Ovary (tissue), 9 donors: Measurements from ENCODE around the gene FOXN1. TPM values are rescaled to one million over a fixed set of nuclear protein-coding genes. Genes with fewer than 3 reads are reported as not detected.

Experiments
- DNase-seq, 5 donors: peaks; one replicate each; pipeline ENCODE4 v3.0.0-alpha.2; 2019 to 2020
- H3K27ac ChIP-seq, 2 donors: fragments of 200-600 bp; one replicate each; pipeline versions ENCODE4 v1.5.1 to v1.8.0; 2019 to 2022
- H3K27me3 ChIP-seq: fragments of 200-600 bp; one replicate; pipeline ENCODE4 v1.8.0; 2022
- H3K36me3 ChIP-seq: fragments of 200-600 bp; sonication (generic); one replicate; pipeline ENCODE4 v1.5.1; 2019
- H3K4me1 ChIP-seq: one replicate; pipeline ENCODE4 v1.8.1; 2013; ENCODE audit warnings: mild to moderate bottlenecking, moderate library complexity; ENCODE audit not compliant: insufficient read depth
- H3K4me3 ChIP-seq: fragments of 200-600 bp; sonication (generic); one replicate; pipeline ENCODE4 v1.5.1; 2017
- H3K9me3 ChIP-seq, 2 donors: fragments of 200-600 bp in 1 of 2; sonication (generic) in 1 of 2; one replicate each; pipeline versions ENCODE4 v1.5.1 to v1.8.1; 2013 to 2019; ENCODE audit warnings: mild to moderate bottlenecking in 1 of 2, moderate library complexity in 1 of 2
- CTCF ChIP-seq, 3 donors: fragments of 450-650 bp in 2 of 3; fragments of 200-600 bp in 1 of 3; IDR thresholded peaks; one replicate each; pipeline versions ENCODE4 v1.5.1 to v1.8.0; 2016 to 2022; ENCODE audit warnings: antibody characterized with exemption in 3 of 3, mild to moderate bottlenecking in 1 of 3
- EP300 ChIP-seq: sonication (generic); formaldehyde crosslinking; IDR thresholded peaks from one replicate; pipeline ENCODE4 v1.6.1; 2017; ENCODE audit warnings: antibody characterized with exemption
- POLR2A ChIP-seq: fragments of 450-650 bp; IDR thresholded peaks from one replicate; pipeline ENCODE4 v1.6.1; 2017; ENCODE audit warnings: antibody characterized with exemption, mild to moderate bottlenecking, moderate library complexity
- WGBS, 3 donors: extraction: QIAGEN DNeasy Blood & Tissue Kit in 1 of 3; methylation state at CpG; one replicate each; pipeline versions ENCODE4 v1.1.5 to v1.1.7; 2013 to 2017; 5-methylcytosine and 5-hydroxymethylcytosine counted together
- intact Hi-C, 4 donors: fragments of 100-400 bp; cut with DNase I; formaldehyde crosslinking; loops; one replicate each; pipeline versions ENCODE4 v1.11.0 to v1.15.1; 2022 to 2023
- polyA plus RNA-seq, 2 donors: library from polyadenylated mRNA; stranded (reverse); fragments of 200-250 nt in 1 of 2; fragments of 350-450 nt in 1 of 2; fragmentation: Illumina TruSeq in 1 of 2; extraction: RNeasy Lipid Tissue Mini Kit (QIAGEN cat#74804) in 1 of 2; gene quantifications; one replicate each; pipeline ENCODE4 v1.2.3, GENCODE V29; 2013 to 2014
- total RNA-seq, 7 donors: library from RNA; depleted of rRNA in 2 of 7; stranded (reverse); fragments of >200 nt in 2 of 7; fragmentation: NEBNext Ultra II Directional in 3 of 7; extraction: Animal tissue kit (Norgen Biotek cat#: 25700) in 3 of 7; gene quantifications; one replicate each; pipeline versions ENCODE4 v1.1.0 to v1.2.4, GENCODE V29; 2016 to 2023
- donor health status: DM: no; HTN: no; CAD: no; lungs with moderate emphysema.
- donor health status: DM: no; HTN: no; CAD: no.
- donor health status: Bipolar disorder and iron deficiency.
- donor health status: DM: yes; HTN: yes; CAD: no.
- donor health status: DM: no; HTN: no; CAD: no.
- donor health status: DM: yes; HTN: yes; CAD: no.

FOXN1 gene
- total and polyA plus RNA-seq, 9 donors, result not detected

GRCh38 chr17:28530926-28531325 is 24.8 kb downstream of the FOXN1 start:
- TF ChIP-seq CTCF (IDR thresholded peaks at IDR 0.05) (no peak), EP300 (no peak), POLR2A (no peak)
- Histone ChIP-seq H3K36me3 (no peaks in the 10 kb centered on the region), H3K27me3 (no peaks in the 10 kb centered on the region), H3K9me3 (no peaks in the 10 kb centered on the region), H3K4me3 (no peak overlapping the region), H3K27ac (no peak overlapping the region), H3K4me1 (no peaks in the 10 kb centered on the region)
- intact Hi-C loops, result no loop called here
- 65 to 77% (median 68%) methylated on average over 7 of the region's 7 CpGs for WGBS, 3 donors
- no peak for DNase-seq

GRCh38 chr17:28532050-28532960 is 26.2 kb downstream of the FOXN1 start:
- Histone ChIP-seq H3K4me1 (no peaks in the 10 kb centered on the region), H3K4me3 (no peak overlapping the region), H3K36me3 (no peaks in the 10 kb centered on the region), H3K9me3 (no peaks in the 10 kb centered on the region), H3K27ac (no peak overlapping the region), H3K27me3 (no peaks in the 10 kb centered on the region)
- TF ChIP-seq EP300 (no peak), CTCF (IDR thresholded peaks at IDR 0.05) (no peak), POLR2A (no peak)
- intact Hi-C loops, result no loop called here
- 60 to 74% (median 67%) methylated on average over 7 of the region's 7 CpGs for WGBS, 3 donors
- no peak for DNase-seq

GRCh38 chr17:28533091-28533807 is 27.1 kb downstream of the FOXN1 start:
- intact Hi-C loops, result no loop called here
- Histone ChIP-seq H3K4me3 (no peak overlapping the region), H3K4me1 (no peaks in the 10 kb centered on the region), H3K27ac (no peak overlapping the region), H3K9me3 (no peaks in the 10 kb centered on the region), H3K36me3 (no peaks in the 10 kb centered on the region), H3K27me3 (no peaks in the 10 kb centered on the region)
- no peak for TF ChIP-seq EP300
- no peak for TF ChIP-seq CTCF (IDR thresholded peaks at IDR 0.05)
- TF ChIP-seq POLR2A, result no peak
- 74 to 76% (median 75%) methylated on average over 16 of the region's 16 CpGs for WGBS, 3 donors
- DNase-seq, result no peak

- intact Hi-C loops, result no loop called here
- WGBS, 3 donors, result 77 to 85% (median 80%) methylated on average over 11 of the region's 11 CpGs
Measured at GRCh38 chr17:28534740-28535375, 28.7 kb downstream of the FOXN1 start.

More at GRCh38 chr17:28534740-28535375, 28.7 kb downstream of the FOXN1 start:
- Histone ChIP-seq H3K27ac (no peak overlapping the region), H3K4me1 (no peaks in the 10 kb centered on the region), H3K36me3 (no peaks in the 10 kb centered on the region), H3K27me3 (no peaks in the 10 kb centered on the region), H3K9me3 (no peaks in the 10 kb centered on the region), H3K4me3 (no peak overlapping the region)
- no peak for DNase-seq
- TF ChIP-seq EP300, result no peak
- no peak for TF ChIP-seq POLR2A
- TF ChIP-seq CTCF (IDR thresholded peaks at IDR 0.05), result no peak
